Hematopoietic multipotent progenitor cell (in vitro differentiated cells): ENCODE measurements around the gene MPP3. TPM values are rescaled to one million over a fixed set of nuclear protein-coding genes. Genes with fewer than 3 reads are reported as not detected.
A peak's percentile ranks its signal among the peaks of the same experiment; 100 is the strongest.
"Not testable (repeated sequence)": the region's sequence is repeated elsewhere in the genome, so short reads cannot be mapped to it uniquely, and the experiment has no call there.

Source experiments
- DNase-seq, 3 donors: peaks; one replicate each; pipeline ENCODE4 v3.0.0-alpha.2; 2011 to 2015; ENCODE audit warnings: low read depth in 2 of 3, low spot score in 2 of 3
- total RNA-seq: library from RNA; depleted of rRNA; stranded (reverse); fragments of >200 nt; gene quantifications from one replicate; pipeline ENCODE4 v1.2.3, GENCODE V29; 2012

The MPP3 gene
- total RNA-seq = 1.9 TPM

DNA sequence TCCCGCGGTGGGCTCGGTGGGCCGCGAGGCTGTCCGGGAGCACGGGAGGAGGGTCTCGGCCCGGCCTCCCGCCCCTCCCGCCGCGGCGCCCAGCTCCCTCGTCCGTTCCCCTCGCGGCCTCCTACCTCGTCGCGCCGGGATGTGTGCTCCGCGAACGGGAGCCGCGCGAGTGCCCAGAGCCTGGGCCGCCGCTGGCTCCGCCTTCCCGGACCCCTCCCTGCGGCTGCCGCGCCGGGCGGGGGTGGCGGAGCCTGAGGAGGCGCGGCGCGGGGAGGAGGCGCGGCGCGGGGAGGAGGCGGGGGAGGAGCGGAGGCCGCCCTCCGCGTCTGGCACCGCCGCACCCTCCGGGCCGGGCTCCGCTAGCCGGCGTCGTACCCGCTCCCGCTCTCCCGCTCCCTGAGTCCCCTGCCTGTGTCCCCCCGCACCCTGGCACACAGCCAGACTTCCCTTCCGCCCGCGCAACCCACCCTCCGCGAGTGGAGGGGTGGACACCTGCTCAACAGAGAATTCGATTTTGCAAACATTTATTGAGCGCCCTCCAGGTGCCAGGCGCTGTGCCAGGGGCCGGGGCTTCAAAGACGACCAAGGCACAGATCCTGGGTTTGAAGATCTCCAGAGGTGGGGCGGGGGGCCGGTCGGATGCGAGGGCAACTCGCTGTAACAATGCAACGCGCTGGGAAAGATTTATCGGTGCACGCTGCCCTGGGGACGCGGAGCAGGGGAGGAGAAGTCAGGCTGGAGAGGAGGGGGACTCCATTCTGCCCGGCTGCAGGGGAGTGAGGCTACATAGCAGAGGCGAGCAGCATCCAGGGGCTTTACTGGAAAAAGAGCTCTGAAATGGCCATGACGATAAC lies at the start of gene MPP3:
Gene MPP3, minus strand, starts transcription at position 171 of the 854 bp plus-strand sequence. CDS start 1,240 bp downstream, outside the sequence.
- DNase-seq = peak in 2 of 3 donors; percentile 55 to 59

DNA sequence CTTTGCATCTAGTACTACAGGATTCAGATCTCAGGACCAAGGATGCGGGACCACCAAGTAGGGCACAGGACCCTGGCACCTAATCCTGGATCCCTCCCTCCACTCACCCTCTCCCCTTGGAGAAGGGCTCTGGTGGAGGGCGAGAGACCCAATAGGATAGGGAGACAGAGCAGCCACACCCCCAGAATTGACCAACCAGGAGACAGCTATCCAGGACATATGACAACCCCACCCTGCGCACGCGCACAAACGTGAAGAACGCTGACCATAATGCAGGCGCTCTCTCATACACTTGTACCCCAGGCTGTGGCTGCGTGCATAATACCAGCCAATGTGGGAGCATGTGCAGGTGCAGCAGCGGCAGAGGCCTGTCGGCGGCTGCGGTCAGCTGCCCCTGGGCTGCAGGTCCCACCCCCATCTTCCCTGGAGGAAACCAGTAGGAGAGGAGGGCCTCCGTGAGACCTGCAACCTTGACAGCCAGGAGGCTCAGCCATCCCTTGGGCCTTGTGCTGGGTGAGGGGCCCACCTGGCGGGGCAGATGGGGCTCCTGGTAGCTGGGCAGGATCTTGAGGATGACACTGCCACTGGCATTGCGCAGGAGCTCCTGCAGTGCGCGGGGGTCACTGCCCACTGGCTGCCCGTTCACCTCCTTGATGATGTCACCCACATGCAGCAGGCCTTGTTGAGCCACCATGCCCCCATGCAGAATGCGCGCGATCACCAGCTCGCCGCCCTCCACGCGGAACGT lies 49.0 kb upstream of the MPP3 start:
- DNase-seq = no peak

GRCh38 chr17:43881181-43881580 lies 48.2 kb upstream of the MPP3 start:
- DNase-seq = no peak

DNA sequence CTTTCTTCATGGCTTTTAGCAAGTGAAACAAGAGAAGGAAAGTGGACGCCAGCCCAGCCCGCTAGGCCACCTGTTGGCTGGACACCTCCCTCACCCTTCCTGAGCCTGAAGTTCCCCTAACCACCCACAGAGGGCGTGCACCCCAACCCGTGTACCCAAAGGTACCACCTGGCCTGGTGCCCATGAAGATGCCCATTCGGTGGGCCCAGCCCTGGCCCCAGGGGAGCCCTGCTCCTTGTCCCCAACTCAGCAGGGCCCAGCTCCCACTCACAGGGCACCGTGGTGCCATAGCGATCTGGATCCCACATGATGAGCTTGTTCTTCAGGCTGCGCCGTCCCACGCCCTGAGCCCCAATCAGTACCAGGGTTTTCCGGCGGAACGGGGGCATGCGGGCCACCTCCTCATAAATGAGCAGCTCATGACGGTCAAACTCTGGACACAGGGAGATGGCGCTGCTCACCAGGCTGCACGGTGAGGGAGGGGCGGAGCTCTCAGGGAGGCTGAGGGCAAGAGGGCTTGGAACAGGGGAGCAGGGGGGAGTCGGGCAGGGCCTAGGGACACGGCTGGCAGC lies 47.6 kb upstream of the MPP3 start:
- peak in 2 of 3 donors; percentile 36 to 49 for DNase-seq

DNA sequence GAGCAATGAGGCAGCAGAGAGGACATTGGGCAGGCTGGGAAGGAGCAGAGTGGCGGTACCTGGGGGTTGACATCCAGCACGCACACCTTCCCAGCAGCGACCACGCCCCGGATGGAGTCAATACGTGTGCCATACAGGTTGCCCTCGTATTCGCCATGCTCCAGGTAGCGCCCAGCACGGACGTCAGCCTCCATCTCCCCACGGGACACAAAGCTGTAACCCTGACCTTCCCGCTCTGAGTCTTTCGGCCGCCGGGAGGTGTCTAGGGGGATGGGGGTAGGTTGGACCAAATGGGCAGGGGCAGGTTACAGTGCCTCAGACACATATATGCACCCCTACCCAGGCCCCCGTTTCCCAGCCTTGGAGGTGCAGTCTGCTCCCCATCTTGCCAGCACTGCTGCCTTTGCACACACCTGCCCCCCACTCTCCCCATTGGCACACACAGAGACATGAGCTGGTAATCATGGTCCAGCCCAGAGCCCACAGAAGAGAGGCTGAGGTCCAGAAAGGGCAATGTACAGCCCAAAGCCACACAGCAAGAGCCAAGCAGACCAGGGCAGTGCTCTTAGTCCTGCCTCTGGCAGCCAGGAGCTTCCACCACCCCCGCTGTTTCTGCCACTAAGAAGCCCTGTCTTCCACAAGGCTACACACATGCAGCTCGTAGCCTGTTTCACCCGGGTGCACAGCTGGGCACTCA lies 46.9 kb upstream of the MPP3 start:
- DNase-seq = no peak

- peak; percentile 42 to 54 (median 52) for DNase-seq
Measured at GRCh38 chr17:43878260-43879175, 45.6 kb upstream of the MPP3 start.

GRCh38 chr17:43877451-43878155 lies 44.7 kb upstream of the MPP3 start:
- DNase-seq = no peak

GRCh38 chr17:43877031-43877430 lies 44.1 kb upstream of the MPP3 start:
- no peak for DNase-seq

GRCh38 chr17:43875476-43876147 lies 42.7 kb upstream of the MPP3 start:
- no peak for DNase-seq

- DNase-seq = no peak
Measured at GRCh38 chr17:43874293-43874692, 41.3 kb upstream of the MPP3 start.

DNA sequence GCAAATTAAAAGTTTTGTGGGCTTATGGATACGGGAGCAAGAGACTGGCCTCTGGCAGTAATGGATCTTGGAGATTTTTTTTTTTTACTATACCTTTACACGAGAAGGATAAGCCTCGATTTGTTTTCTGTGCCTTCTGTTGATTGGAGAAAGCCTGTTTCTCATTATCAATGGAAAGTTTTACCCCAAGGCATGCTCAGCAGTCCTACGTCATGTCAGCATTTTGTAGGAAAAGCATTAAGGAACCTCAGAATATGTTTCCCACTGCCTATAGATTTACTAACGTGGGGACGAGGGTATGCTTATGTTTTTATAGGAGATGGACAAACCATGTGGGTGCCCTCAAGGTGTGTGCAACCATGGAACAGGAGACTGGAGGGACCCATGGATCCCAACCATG lies 40.9 kb upstream of the MPP3 start:
- no peak for DNase-seq

GRCh38 chr17:43873091-43873490 lies 40.1 kb upstream of the MPP3 start:
- no peak for DNase-seq

GRCh38 chr17:43871946-43872690 lies 39.2 kb upstream of the MPP3 start:
- DNase-seq = no peak

DNA sequence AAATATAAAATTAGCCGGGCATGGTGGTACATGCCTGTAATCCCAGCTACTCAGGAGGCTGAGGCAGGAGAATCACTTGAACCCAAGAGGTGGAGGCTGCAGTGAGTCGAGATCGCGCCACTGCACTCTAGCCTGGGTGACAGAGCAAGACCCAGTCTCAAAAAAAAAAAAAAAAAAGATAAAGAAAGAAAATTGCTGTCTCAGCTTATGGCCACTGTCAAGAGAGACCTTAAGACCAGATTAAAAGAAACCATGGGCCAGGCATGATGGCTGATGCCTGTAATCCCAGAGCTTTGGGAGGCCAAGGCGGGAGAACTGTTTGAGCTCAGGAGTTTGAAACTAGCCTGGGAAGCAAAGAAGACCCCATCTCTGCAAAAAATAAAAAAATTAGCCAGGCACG lies 36.1 kb upstream of the MPP3 start:
- not testable (repeated sequence) for DNase-seq

- DNase-seq = no peak
Measured at GRCh38 chr17:43868226-43868994, 35.5 kb upstream of the MPP3 start.

DNA sequence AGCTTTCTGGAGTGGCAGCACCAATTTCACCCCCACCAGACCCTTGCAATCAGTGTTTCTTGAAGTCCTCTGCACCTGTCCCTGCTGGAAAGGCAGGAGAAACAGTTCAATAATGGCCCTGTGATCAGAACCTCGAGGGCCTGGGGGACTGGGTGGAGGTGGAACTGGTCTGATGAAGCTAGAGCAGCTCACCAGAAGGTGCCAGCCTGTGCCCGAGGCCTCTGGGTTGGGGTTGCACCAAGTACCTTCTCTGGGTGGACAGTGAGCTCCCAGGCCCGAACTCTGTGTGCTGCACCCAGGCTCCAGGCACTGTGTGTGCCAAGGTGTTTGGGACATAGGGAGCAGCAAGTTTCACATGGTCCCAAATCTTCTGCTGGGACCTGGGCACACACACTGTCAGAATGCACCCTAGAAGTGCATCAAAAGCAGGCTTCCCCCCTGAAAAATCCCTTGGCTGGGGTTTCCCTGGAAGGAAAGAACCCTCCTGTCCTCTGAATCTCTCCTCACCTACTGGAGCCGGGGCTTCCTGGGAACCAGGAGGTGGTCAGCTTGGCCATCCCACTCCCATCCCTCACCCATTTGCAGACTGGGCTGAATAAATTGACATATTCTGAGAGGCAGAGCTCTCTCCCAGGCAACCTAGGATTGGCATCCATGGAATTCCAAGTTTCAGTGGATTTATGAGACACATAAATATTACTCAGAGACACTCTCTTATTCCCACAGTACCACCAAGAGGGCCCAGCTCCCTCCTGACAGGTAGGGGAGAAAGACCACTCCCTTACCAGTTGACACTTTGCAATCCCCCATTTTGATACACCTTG lies 31.4 kb upstream of the MPP3 start:
- no peak for DNase-seq
